ENCODE results near the gene LRP4.

DNA sequence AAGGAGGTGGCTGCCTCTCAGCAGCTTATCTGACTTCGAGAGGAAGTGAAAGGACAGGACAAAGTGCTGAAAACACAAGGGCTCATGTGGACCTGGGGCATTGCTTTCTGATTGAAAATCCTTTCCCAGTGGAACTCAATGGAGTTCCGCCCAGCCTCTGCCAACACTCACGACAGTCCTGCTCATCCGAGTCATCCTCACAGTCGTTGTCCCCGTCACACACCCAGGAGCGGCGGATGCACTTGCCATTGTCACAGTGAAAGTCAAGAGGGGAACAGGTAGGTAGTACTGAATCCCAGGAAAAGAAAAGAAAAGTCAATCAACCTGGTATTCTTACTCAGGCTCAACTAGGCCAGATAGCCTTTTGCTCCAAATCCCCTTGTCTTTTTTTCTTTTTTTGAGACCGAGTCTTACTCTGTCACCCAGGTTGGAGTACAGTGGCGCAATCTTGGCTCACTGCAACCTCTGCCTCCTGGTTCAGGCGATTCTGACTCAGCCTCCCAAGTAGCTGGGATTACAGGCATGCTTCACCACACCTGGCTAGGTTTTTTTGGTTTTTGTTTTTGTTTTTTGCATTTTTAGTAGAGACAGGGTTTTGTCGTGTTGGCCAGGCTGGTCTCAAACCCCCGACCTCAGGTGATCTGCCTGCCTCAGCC lies 18.1 kb downstream of the LRP4 start:
- TF ChIP-seq, protein P1, sequence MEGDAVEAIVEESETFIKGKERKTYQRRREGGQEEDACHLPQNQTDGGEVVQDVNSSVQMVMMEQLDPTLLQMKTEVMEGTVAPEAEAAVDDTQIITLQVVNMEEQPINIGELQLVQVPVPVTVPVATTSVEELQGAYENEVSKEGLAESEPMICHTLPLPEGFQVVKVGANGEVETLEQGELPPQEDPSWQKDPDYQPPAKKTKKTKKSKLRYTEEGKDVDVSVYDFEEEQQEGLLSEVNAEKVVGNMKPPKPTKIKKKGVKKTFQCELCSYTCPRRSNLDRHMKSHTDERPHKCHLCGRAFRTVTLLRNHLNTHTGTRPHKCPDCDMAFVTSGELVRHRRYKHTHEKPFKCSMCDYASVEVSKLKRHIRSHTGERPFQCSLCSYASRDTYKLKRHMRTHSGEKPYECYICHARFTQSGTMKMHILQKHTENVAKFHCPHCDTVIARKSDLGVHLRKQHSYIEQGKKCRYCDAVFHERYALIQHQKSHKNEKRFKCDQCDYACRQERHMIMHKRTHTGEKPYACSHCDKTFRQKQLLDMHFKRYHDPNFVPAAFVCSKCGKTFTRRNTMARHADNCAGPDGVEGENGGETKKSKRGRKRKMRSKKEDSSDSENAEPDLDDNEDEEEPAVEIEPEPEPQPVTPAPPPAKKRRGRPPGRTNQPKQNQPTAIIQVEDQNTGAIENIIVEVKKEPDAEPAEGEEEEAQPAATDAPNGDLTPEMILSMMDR (IDR thresholded peaks at IDR 0.05; ENCODE audit: insufficient read depth, low read length), result no peak
- TF ChIP-seq POLR2AphosphoS5 (IDR thresholded peaks at IDR 0.05; ENCODE audit: low read depth), result no peak
- TF ChIP-seq, protein P2, sequence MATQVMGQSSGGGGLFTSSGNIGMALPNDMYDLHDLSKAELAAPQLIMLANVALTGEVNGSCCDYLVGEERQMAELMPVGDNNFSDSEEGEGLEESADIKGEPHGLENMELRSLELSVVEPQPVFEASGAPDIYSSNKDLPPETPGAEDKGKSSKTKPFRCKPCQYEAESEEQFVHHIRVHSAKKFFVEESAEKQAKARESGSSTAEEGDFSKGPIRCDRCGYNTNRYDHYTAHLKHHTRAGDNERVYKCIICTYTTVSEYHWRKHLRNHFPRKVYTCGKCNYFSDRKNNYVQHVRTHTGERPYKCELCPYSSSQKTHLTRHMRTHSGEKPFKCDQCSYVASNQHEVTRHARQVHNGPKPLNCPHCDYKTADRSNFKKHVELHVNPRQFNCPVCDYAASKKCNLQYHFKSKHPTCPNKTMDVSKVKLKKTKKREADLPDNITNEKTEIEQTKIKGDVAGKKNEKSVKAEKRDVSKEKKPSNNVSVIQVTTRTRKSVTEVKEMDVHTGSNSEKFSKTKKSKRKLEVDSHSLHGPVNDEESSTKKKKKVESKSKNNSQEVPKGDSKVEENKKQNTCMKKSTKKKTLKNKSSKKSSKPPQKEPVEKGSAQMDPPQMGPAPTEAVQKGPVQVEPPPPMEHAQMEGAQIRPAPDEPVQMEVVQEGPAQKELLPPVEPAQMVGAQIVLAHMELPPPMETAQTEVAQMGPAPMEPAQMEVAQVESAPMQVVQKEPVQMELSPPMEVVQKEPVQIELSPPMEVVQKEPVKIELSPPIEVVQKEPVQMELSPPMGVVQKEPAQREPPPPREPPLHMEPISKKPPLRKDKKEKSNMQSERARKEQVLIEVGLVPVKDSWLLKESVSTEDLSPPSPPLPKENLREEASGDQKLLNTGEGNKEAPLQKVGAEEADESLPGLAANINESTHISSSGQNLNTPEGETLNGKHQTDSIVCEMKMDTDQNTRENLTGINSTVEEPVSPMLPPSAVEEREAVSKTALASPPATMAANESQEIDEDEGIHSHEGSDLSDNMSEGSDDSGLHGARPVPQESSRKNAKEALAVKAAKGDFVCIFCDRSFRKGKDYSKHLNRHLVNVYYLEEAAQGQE (IDR thresholded peaks at IDR 0.05; ENCODE audit: insufficient replicate concordance, low read depth), result no peak
